Measurements from ENCODE around the gene PCNX4. TPM values are rescaled to one million over a fixed set of nuclear protein-coding genes. Genes with fewer than 3 reads are reported as not detected.

Gene PCNX4
- polyA plus RNA-seq, 3 donors: 13.1 to 18.4 (median 16.7) TPM

DNA sequence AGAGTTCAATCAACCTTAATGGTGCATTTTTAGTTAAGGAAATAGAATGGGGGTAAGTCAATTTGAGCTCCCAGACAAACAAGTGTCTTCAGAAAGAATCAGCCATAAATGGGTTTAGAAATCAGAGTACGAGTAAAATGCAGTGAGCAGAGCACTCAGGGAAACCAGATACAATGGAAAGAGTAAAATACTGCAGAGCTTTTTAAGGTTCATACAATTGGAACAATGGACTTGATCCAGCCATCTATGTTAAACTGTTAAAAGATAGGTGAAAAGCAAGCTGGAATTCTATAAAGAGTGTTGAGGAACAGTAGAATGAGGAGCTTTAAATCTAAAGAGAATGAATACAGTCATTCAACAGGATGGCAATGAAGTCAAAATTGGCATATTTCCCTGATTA, 23.8 kb upstream of the PCNX4 start:
- Mint-ChIP-seq H3K27me3 (ENCODE audit: low read depth in 3 of 3) (no peaks in the 10 kb centered on the region), H3K4me1 (no peaks in the 10 kb centered on the region), H3K36me3 (no peaks in the 10 kb centered on the region), H3K4me3 (no peak overlapping the region), H3K9me3 (no peaks in the 10 kb centered on the region), H3K27ac (no peak overlapping the region)
- Histone ChIP-seq H3K9ac (ENCODE audit: insufficient read depth, low read length, poor library complexity, severe bottlenecking) (no peak overlapping the region), H3K79me2 (ENCODE audit: insufficient read depth, low read length) (no peaks in the 10 kb centered on the region), H3K4me3 (replicated peaks in 1 of 3; ENCODE audit: low read depth in 2 of 3, low read length in 3 of 3) (no peak overlapping the region), H2AFZ (ENCODE audit: insufficient read depth, low read depth, low read length, poor library complexity, severe bottlenecking) (no peak overlapping the region), H3K27me3 (ENCODE audit: control insufficient read depth in 2 of 2, insufficient read depth in 2 of 2, low read length in 2 of 2) (no peaks in the 10 kb centered on the region), H3K9me3 (replicated peaks in 1 of 2; ENCODE audit: control insufficient read depth in 1 of 2, insufficient read depth in 1 of 2, low read length in 2 of 2) (no peaks in the 10 kb centered on the region), H4K20me1 (ENCODE audit: insufficient read depth, low read length) (no peaks in the 10 kb centered on the region), H3K4me2 (replicated peaks; ENCODE audit: extremely low read depth, low read length, poor library complexity, severe bottlenecking) (no peak overlapping the region), H3K27ac (ENCODE audit: low read depth in 1 of 2, low read length in 2 of 2) (no peak overlapping the region), H3K36me3 (replicated peaks in 1 of 2; ENCODE audit: control insufficient read depth in 1 of 2, insufficient read depth in 2 of 2, low read length in 2 of 2) (no peaks in the 10 kb centered on the region), H3K4me1 (ENCODE audit: control insufficient read depth in 1 of 2, insufficient read depth in 2 of 2, low read length in 2 of 2) (no peaks in the 10 kb centered on the region)
- TF ChIP-seq CTCF (IDR thresholded peaks at IDR 0.05): no peak
- intact Hi-C loops (cut with micrococcal nuclease): no loop called here
- no peak for DNase-seq
- 100% methylated on average over 1 of the region's 1 CpG for WGBS (ENCODE audit: insufficient coverage)

DNA sequence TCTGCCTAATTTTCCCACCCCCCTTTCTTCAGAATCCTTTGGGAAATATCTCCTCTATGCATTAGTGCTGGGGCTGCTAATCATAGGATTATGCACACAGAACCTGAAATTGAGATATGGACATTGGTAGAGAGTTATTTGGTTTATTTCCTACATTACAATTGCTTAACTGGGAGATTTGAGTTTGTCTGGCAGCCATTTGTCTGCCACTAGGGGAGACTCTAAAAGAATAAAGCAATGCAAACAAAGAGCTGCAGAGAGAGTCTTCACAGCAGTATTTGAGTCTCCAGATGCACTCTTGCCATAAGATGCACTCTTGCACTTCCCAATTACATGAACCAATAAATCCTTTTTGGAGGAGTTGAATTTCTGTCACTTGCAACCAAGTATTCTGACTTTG, 12.0 kb upstream of the PCNX4 start:
- Histone ChIP-seq H2AFZ (ENCODE audit: insufficient read depth, low read depth, low read length, poor library complexity, severe bottlenecking) (no peak overlapping the region), H3K9ac (ENCODE audit: insufficient read depth, low read length, poor library complexity, severe bottlenecking) (no peak overlapping the region), H3K36me3 (replicated peaks in 1 of 2; ENCODE audit: control insufficient read depth in 1 of 2, insufficient read depth in 2 of 2, low read length in 2 of 2) (no peaks in the 10 kb centered on the region), H3K4me1 (ENCODE audit: control insufficient read depth in 1 of 2, insufficient read depth in 2 of 2, low read length in 2 of 2) (no peaks in the 10 kb centered on the region), H3K27ac (ENCODE audit: low read depth in 1 of 2, low read length in 2 of 2) (no peak overlapping the region), H3K79me2 (ENCODE audit: insufficient read depth, low read length) (no peaks in the 10 kb centered on the region), H3K4me3 (replicated peaks in 1 of 3; ENCODE audit: low read depth in 2 of 3, low read length in 3 of 3) (no peak overlapping the region), H3K4me2 (replicated peaks; ENCODE audit: extremely low read depth, low read length, poor library complexity, severe bottlenecking) (no peak overlapping the region), H4K20me1 (ENCODE audit: insufficient read depth, low read length) (no peaks in the 10 kb centered on the region), H3K27me3 (ENCODE audit: control insufficient read depth in 2 of 2, insufficient read depth in 2 of 2, low read length in 2 of 2) (no peaks in the 10 kb centered on the region), H3K9me3 (replicated peaks in 1 of 2; ENCODE audit: control insufficient read depth in 1 of 2, insufficient read depth in 1 of 2, low read length in 2 of 2) (no peaks in the 10 kb centered on the region)
- Mint-ChIP-seq H3K27ac (no peak overlapping the region), H3K36me3 (no peaks in the 10 kb centered on the region), H3K9me3 (peaks cover 0 to 19% (median 7%) of the 10 kb centered on the region in 7 donors), H3K27me3 (ENCODE audit: low read depth in 3 of 3) (no peaks in the 10 kb centered on the region), H3K4me3 (no peak overlapping the region), H3K4me1 (no peaks in the 10 kb centered on the region)
- no peak for DNase-seq
- TF ChIP-seq CTCF (IDR thresholded peaks at IDR 0.05): no peak
- intact Hi-C loops (cut with micrococcal nuclease): no loop called here
